Stimulated activated CD8-positive, alpha-beta memory T cell treated with anti-CD3 and anti-CD28 coated beads, Interleukin-12 subunit alpha, Interleukin-12 subunit beta, amount 100 ng/mL, for 24 hours (primary cell): ENCODE results near the gene KRT36.

ENCODE experiments used
- DNase-seq: peaks from one replicate; pipeline ENCODE4 v3.0.0-alpha.2; 2020; ENCODE audit errors: extremely low read depth

Gene KRT36

DNA sequence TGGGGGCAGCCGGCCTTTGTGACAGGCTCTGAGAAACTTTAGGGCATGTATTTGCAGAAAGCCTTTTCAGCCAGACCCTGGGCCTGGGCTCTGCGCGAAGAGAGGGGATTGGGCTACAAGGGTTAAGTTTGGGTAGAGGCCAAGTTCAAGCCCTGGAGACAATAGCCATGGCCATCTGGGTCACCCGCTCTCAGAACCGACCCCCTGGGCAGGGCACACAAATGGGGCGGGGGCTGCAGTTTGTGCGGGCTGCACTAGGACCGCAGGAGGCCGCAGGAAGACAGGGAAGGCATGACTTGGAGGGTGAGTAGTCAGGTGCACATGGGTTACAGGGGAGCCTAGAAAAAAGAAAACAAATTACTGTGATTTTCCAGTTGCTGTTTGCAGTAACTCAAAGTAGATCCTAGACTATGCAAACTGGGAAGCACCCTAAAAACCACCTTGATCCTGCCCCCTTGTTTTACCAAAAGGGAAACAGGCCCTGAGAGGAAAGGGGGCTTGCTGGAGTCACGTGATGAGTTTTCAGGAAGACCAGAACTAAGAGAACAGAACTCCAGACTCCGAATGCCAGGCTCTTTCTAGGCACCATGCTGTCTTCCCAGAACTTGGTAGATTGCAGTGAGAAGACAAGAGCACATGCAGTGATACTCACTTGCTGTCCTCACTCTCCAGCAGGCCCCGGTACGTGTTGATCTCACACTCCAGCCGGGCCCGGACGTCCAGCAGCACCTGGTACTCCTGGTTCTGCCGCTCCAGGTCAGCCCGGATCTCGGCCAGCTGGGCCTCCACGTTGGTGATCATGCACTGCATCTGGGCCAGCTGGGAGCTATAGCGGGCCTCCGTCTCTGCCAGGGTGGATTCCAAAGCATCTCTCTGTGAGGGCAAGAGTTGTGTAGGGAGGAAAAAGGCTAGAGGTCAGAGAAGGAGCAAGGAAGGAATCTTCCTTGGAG lies 12.6 kb downstream of the KRT36 start:
- no peak for DNase-seq

GRCh38 chr17:41475421-41475820 lies 14.3 kb downstream of the KRT36 start:
- DNase-seq = no peak

GRCh38 chr17:41474863-41475262 lies 14.8 kb downstream of the KRT36 start:
- DNase-seq = no peak

GRCh38 chr17:41468346-41468745 lies 21.4 kb downstream of the KRT36 start:
- DNase-seq = no peak

DNA sequence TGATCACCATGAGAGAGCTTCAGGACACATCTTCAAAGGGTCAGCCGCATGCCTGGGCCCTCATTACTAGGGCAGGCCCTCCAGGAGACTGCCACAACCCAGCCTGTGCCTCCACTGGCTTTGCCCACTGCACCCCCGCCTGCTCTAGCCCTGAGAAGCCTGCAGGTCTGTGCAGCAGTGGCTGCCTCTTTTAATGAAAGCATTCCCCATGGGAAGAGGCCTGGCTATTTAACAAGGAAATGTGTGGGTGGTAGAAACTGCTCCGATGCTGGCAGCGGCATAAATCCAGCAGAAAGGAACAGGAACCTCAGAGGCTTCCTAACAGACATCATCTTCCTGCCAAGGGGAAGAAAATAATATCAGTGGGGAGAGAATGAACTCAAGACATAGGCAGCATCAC lies 22.1 kb downstream of the KRT36 start:
- no peak for DNase-seq

- DNase-seq = no peak
These were observed 22.7 kb downstream of the KRT36 start, which contains the start of gene KRT32 for GRCh38 chr17:41466988-41467387. TSS of gene KRT32 (minus strand) at chr17:41467386. CDS start at chr17:41467325, 61 bp downstream.

GRCh38 chr17:41464682-41465081 lies 25.0 kb downstream of the KRT36 start:
- DNase-seq = no peak

- DNase-seq = no peak
These were observed 25.5 kb downstream of the KRT36 start for GRCh38 chr17:41464173-41464572.

DNA sequence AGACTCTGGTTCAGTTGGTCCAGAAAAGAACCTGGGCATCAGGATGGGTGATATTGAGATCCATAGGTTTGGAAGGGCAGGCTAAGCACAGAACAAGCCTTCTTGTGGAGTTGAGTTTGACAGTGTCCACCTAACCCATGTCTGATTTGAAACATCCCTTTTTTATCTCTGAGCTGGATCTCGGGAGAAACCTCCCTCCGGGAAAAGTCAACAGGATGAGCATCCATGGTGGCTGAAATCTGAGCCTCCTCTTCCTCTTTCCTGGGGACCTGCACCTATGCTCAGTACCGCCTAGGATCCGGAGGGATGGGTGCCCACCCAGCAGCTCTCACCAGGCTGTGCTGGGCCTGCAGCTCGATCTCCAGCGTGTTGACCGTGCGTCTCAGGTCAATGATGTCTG lies 26.0 kb downstream of the KRT36 start:
- DNase-seq = no peak

DNA sequence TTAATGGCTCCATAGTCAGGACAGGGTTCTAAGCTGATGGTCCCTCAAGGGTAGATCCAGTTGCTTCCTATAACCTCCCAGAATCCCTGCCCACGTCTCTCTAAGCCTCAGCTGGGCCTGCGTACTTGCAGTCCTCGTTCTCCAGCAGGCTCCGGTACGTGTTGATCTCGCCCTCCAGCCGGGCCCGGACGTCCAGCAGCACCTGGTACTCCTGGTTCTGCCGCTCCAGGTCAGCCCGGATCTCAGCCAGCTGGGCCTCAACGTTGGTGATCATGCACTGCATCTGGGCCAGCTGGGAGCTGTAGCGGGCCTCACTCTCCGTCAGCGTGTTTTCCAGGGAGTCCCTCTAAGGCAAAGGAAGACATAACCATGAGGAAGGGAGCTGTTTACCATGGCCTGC lies 27.0 kb downstream of the KRT36 start:
- DNase-seq = no peak

DNA sequence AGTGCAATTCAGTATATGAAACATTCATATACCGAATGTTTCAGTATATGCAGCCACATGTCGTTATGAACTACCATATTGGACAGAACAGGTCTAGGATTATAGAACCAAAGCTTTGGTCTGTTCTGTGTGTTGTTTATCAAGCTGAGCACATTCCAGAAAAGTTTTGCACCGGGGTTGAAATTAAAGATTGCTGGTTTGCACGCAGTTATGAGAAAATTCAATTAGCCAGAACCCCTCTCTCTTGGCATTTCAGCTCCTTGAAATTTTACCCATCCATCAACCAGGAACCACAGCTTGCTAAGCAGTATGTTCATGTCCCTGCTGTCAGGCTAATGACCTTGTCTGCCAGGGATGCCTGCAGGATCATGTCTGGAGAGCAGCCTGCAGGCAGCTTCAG lies 32.0 kb downstream of the KRT36 start:
- DNase-seq = no peak

DNA sequence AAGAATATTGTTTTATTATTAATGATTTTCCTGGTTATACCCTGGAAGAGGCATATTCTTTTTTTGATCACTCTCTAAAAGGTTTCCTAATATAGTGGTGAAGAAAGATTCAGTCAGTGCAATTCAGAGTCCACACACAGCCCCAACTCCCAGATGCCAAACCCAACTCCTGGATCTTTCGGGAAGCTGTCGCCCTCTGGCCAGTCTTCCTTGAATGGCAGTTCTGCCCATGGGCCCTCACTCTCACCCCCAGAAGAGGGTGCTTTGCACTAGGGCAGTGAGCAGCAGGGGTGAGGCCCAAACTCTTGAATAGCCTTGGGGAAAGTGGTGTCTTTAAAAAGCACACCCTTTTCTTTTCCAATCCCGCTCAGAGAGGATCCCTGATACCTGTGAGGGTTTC lies 33.5 kb downstream of the KRT36 start:
- no peak for DNase-seq

DNA sequence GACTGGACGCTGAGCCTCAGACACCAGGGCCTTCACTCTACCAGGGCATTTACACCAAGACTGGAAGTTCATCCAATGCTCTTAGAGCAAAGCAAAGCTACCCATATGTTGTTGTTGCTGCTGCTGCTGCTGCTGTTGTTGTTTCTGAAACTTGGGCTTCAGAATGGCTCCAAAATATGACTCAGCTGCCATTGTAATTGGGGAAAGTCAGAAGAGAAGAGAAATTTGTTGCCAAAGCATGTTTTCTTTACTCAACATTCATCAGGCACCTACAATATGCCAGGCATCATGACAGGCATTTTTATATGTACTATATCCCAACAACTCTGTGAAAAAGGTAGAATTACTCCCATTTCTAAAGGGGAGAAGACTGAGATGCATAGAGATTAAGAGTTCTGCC lies 34.5 kb downstream of the KRT36 start:
- DNase-seq = no peak

DNA sequence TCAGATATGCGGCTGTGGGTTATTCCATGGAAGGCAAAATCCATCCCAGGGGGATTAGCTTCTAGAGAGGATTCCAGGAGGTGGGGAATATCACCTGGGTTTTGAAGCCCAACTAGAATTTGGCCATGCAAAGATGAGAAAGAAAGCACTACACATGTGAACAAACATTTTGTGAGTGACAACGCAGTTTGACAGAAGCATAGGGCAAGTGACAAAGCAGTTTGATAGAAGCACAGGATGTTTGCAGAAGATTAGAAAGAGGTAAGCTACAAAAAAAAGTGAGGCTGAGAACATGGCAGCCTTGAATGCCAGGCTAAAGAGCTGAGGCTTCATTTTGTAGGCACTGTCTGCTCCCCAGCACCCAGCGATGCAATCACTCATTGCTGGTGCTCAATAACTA lies 36.6 kb downstream of the KRT36 start:
- DNase-seq = no peak

- DNase-seq = no peak
These were observed 37.4 kb downstream of the KRT36 start for GRCh38 chr17:41452281-41452680.

DNA sequence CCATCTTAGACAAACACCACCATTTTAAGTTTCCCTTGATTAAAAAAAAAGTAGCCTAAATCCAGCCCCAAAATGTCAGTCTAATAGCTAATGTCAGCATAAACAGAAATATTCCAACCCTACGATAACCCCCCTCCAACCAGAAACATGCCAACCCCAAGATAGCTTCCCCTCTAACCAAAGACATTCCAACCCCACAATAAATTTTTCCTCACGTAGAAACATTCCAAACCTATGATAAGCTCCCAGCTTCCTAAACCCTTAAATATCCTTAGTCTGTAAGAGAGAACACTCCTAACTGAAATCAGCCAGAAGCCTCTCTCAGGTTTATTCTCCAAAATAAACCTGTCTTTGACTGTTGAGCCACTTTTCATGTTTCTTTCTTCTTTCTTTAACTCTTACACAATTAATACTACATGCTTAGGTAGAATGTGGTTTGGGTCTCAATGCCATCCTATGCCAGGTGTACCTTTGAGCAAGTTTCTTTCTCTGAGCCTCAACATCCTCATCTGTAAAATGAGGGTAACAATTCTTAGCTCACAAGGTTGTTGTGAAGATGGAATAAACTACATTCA lies 38.5 kb downstream of the KRT36 start:
- no peak for DNase-seq

DNA sequence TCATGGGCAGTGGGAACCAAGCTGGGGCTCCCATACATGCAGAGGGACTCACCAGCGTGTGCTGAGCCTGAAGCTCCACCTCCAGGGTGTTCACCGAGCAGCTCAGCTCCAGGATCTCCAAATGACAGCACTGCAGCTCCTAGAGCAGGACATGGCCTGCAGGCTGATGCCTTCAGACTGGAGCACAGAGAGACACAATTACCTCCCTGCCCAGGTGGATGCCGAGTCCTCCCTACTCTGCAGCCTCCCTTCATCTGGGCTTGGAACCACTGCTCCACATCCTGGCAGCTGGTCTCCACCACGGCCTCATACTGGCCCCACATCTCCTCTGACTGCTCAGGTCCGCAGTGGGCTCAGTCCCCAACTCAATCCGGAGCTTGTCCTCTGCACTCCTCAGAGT lies 40.7 kb downstream of the KRT36 start:
- DNase-seq = no peak

DNA sequence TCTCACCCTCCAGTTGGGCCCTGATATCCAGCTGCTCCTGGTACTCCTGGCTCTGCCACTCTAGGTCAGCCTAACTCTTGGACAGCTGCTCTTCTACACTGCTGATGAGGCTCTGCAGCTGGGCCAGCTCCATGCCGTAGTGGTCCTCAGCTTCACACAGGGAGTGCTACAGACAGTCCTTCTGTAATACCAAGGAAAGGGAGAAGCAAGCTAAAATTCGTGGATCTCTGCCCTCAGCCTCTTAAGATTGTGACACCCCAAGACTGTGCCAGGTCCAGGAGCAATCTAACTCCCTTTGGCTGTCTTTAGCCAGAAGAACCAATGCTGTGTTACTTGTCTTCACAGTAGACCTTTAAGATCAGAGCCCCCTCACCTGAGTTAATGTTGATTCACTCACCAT lies 41.2 kb downstream of the KRT36 start:
- DNase-seq = no peak

- DNase-seq = no peak
These were observed 42.9 kb downstream of the KRT36 start for GRCh38 chr17:41446806-41447205.

DNA sequence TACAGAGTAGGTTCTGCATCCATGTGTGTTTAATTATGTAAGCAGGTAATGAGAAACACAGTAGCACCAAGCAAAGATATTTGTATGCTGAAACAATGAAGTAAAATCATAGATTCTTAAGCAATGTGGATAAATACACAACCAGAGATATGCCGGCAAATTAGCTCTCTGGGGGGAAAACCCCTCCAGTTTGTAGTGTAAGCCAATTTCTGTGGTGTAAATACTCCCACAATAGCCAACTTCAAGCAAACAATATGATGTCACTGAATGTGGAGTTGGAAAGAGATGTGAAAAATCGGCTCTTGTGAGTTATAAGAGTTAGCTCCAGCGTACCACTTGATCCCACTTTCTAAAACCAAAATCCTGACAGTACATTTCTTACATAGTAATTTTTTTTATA lies 45.1 kb downstream of the KRT36 start:
- no peak for DNase-seq

DNA sequence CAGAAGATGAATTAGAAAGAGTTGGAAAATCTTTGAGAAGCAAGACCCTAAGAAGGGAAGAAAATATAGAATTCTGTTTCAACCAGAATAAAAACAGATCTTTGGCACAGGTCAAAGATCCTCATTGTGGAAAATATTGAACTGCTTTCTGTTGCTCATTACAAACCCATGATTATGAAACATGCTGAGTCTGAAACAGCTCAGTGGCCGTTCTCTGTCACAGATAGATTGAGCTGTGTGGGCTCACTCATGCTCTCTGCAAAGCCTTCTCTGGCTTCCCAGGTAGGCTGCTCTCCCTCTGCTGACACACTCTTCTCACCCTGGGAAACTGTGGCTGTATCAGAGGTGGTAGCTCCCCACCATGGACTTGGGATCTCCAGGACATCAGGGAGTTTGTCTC lies 45.5 kb downstream of the KRT36 start:
- no peak for DNase-seq

- no peak for DNase-seq
These were observed 47.0 kb downstream of the KRT36 start for GRCh38 chr17:41442739-41443138.

DNA sequence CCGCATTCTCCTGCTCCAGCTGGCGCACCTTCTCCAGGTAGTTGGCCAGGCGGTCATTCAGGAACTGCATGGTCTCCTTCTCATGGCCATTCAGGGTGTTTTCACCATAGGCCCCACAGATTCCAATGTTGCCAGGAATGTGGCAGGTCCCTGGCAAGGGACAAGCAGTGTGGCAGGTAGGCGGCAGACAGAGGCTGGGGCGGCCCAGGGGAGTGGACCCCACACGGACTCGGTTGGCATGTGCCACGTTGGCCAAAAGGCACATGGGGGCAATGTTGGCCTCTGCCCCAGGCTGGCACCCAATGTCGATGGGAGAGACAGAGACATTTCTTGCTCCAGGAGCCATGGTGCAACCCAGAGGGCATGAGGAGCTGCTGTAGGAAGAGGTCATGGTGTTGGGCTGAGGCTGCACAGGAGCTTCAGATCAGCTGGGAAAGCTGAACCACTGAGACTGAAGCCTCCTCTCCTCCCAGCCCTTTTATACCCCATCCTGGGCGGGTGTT lies 49.1 kb downstream of the KRT36 start, which contains the start of gene KRT38:
Gene KRT38 (minus strand): TSS at position 453 of the 503 bp plus-strand sequence. CDS start 62 bp downstream, at position 391.
- DNase-seq = no peak
